Measurements from ENCODE around the gene TMEM106A. TPM values are rescaled to one million over a fixed set of nuclear protein-coding genes. Genes with fewer than 3 reads are reported as not detected.

Gene TMEM106A
- total and polyA plus RNA-seq, 2 of the 13 experiments (the other 11 are each of a cell fraction or from before 2014, with no cell fraction given), result 16.9 to 35.9 TPM

DNA sequence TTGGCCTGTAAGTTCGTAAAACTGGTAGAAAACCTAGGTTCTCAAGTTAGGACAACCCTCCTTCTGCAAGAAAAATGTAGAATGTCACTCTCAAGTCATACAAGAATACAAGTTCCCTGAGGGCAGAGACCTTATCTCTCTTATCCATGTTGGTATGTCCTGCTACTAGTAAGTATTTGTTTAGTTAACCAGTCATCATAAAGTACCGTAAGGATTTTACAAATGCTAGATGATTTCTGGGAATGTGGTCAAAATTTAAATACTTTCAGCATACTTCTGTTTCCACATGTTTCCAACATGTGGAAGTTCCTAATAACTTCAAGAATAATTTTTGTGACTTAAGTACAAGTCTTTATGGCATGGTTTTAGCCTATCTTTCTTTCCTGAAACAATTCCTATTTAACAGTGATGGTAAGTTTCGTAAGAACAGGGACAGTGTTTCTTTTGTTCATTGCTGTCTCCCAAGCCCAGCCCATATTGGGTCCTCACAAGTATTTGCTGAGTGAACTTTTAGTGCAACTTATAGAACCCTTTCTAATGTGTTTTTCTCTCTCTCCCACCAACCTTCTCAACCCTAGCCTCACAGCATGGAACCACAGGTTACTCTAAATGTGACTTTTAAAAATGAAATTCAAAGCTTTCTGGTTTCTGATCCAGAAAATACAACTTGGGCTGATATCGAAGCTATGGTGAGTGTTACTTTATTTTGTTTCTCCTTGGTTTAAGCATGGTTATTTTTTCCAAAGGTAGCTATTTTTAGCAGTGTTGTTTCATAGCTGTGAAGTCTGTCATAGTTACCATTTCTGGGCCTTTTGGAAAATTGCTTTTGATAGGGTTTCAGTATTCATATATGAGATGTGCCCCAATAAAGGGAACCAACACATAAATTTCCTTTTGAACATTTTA, 36.2 kb upstream of the TMEM106A start (continued):
- TF ChIP-seq, protein P1, sequence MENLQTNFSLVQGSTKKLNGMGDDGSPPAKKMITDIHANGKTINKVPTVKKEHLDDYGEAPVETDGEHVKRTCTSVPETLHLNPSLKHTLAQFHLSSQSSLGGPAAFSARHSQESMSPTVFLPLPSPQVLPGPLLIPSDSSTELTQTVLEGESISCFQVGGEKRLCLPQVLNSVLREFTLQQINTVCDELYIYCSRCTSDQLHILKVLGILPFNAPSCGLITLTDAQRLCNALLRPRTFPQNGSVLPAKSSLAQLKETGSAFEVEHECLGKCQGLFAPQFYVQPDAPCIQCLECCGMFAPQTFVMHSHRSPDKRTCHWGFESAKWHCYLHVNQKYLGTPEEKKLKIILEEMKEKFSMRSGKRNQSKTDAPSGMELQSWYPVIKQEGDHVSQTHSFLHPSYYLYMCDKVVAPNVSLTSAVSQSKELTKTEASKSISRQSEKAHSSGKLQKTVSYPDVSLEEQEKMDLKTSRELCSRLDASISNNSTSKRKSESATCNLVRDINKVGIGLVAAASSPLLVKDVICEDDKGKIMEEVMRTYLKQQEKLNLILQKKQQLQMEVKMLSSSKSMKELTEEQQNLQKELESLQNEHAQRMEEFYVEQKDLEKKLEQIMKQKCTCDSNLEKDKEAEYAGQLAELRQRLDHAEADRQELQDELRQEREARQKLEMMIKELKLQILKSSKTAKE (CRISPR knock-in tag; IDR thresholded peaks at IDR 0.05; ENCODE audit: borderline replicate concordance), result no peak
- TF ChIP-seq ZNF441 (CRISPR knock-in tag; IDR thresholded peaks at IDR 0.05; ENCODE audit: borderline replicate concordance) (no peak), NFIB (CRISPR knock-in tag; IDR thresholded peaks at IDR 0.05; ENCODE audit: borderline replicate concordance) (no peak), ZMYM2 (CRISPR knock-in tag; IDR thresholded peaks at IDR 0.05) (0 out of 2 replicates have a peak, but pooled peaks have one; percentile 28), EEA1 (CRISPR knock-in tag; IDR thresholded peaks at IDR 0.05; ENCODE audit: borderline replicate concordance) (no peak), ADNP (CRISPR knock-in tag; IDR thresholded peaks at IDR 0.05) (no peak), ZNF569 (CRISPR knock-in tag; IDR thresholded peaks at IDR 0.05; ENCODE audit: borderline replicate concordance) (no peak), SAP130 (CRISPR knock-in tag; IDR thresholded peaks at IDR 0.05; ENCODE audit: low read depth) (peak; percentile 25; the same call in 1 of the 2 replicates), SP4 (CRISPR knock-in tag; IDR thresholded peaks at IDR 0.05) (no peak), ZNF678 (CRISPR knock-in tag; IDR thresholded peaks at IDR 0.05) (no peak)
- TF ChIP-seq, protein P2, sequence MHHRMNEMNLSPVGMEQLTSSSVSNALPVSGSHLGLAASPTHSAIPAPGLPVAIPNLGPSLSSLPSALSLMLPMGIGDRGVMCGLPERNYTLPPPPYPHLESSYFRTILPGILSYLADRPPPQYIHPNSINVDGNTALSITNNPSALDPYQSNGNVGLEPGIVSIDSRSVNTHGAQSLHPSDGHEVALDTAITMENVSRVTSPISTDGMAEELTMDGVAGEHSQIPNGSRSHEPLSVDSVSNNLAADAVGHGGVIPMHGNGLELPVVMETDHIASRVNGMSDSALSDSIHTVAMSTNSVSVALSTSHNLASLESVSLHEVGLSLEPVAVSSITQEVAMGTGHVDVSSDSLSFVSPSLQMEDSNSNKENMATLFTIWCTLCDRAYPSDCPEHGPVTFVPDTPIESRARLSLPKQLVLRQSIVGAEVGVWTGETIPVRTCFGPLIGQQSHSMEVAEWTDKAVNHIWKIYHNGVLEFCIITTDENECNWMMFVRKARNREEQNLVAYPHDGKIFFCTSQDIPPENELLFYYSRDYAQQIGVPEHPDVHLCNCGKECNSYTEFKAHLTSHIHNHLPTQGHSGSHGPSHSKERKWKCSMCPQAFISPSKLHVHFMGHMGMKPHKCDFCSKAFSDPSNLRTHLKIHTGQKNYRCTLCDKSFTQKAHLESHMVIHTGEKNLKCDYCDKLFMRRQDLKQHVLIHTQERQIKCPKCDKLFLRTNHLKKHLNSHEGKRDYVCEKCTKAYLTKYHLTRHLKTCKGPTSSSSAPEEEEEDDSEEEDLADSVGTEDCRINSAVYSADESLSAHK (CRISPR knock-in tag; IDR thresholded peaks at IDR 0.05; ENCODE audit: borderline replicate concordance), result no peak
- TF ChIP-seq, protein P3, sequence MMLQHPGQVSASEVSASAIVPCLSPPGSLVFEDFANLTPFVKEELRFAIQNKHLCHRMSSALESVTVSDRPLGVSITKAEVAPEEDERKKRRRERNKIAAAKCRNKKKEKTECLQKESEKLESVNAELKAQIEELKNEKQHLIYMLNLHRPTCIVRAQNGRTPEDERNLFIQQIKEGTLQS (CRISPR knock-in tag; IDR thresholded peaks at IDR 0.05), result no peak
- TF ChIP-seq, protein P4, sequence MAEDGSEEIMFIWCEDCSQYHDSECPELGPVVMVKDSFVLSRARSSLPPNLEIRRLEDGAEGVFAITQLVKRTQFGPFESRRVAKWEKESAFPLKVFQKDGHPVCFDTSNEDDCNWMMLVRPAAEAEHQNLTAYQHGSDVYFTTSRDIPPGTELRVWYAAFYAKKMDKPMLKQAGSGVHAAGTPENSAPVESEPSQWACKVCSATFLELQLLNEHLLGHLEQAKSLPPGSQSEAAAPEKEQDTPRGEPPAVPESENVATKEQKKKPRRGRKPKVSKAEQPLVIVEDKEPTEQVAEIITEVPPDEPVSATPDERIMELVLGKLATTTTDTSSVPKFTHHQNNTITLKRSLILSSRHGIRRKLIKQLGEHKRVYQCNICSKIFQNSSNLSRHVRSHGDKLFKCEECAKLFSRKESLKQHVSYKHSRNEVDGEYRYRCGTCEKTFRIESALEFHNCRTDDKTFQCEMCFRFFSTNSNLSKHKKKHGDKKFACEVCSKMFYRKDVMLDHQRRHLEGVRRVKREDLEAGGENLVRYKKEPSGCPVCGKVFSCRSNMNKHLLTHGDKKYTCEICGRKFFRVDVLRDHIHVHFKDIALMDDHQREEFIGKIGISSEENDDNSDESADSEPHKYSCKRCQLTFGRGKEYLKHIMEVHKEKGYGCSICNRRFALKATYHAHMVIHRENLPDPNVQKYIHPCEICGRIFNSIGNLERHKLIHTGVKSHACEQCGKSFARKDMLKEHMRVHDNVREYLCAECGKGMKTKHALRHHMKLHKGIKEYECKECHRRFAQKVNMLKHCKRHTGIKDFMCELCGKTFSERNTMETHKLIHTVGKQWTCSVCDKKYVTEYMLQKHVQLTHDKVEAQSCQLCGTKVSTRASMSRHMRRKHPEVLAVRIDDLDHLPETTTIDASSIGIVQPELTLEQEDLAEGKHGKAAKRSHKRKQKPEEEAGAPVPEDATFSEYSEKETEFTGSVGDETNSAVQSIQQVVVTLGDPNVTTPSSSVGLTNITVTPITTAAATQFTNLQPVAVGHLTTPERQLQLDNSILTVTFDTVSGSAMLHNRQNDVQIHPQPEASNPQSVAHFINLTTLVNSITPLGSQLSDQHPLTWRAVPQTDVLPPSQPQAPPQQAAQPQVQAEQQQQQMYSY (CRISPR knock-in tag; IDR thresholded peaks at IDR 0.05), result no peak
- TF ChIP-seq, protein P5, sequence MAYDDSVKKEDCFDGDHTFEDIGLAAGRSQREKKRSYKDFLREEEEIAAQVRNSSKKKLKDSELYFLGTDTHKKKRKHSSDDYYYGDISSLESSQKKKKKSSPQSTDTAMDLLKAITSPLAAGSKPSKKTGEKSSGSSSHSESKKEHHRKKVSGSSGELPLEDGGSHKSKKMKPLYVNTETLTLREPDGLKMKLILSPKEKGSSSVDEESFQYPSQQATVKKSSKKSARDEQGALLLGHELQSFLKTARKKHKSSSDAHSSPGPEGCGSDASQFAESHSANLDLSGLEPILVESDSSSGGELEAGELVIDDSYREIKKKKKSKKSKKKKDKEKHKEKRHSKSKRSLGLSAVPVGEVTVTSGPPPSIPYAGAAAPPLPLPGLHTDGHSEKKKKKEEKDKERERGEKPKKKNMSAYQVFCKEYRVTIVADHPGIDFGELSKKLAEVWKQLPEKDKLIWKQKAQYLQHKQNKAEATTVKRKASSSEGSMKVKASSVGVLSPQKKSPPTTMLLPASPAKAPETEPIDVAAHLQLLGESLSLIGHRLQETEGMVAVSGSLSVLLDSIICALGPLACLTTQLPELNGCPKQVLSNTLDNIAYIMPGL (CRISPR knock-in tag; IDR thresholded peaks at IDR 0.05; ENCODE audit: borderline replicate concordance in 1 of 2, low read depth in 1 of 2), result peak in 1 of 2 experiments; percentile 24; a peak in 1 of 4 replicates
- TF ChIP-seq, protein P6, sequence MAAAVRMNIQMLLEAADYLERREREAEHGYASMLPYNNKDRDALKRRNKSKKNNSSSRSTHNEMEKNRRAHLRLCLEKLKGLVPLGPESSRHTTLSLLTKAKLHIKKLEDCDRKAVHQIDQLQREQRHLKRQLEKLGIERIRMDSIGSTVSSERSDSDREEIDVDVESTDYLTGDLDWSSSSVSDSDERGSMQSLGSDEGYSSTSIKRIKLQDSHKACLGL (CRISPR knock-in tag; IDR thresholded peaks at IDR 0.05), result no peak

Measured in HepG2 (cell line).